Skeletal muscle cell (primary cell): ENCODE measurements around the gene ATG4B.

ENCODE experiments used
- DNase-seq: peaks from one replicate; pipeline ENCODE4 v3.0.0-alpha.2; 2010; ENCODE audit warnings: low read depth
- H3K4me3 ChIP-seq: 2 replicates; pipeline ENCODE4 v1.5.1; 2011; ENCODE audit warnings: low read depth, mild to moderate bottlenecking, control low read depth, low read length, moderate library complexity

Gene ATG4B

GRCh38 chr2:241720099-241720498 is 82.6 kb downstream of the ATG4B start:
- no peak overlapping the region for H3K4me3 ChIP-seq
- DNase-seq: no peak

- H3K4me3 ChIP-seq: no peak overlapping the region
- DNase-seq: no peak
These were observed 83.1 kb downstream of the ATG4B start for GRCh38 chr2:241720560-241720959.

- H3K4me3 ChIP-seq: no peak overlapping the region
- DNase-seq: no peak
These were observed 84.4 kb downstream of the ATG4B start for GRCh38 chr2:241721852-241722251.

GRCh38 chr2:241722896-241723454 is 85.5 kb downstream of the ATG4B start:
- H3K4me3 ChIP-seq: no peak overlapping the region
- no peak for DNase-seq
